Left ventricle myocardium inferior (tissue), 1 donor: ENCODE results near the gene STK32C. TPM values are rescaled to one million over a fixed set of nuclear protein-coding genes. Genes with fewer than 3 reads are reported as not detected.

Experiments
- DNase-seq: peaks from one replicate; pipeline ENCODE4 v3.0.0-alpha.2; 2020
- H3K27ac ChIP-seq: fragments of 200-600 bp; replicated peaks from 2 replicates; pipeline ENCODE4 v1.8.0; 2021
- H3K27me3 ChIP-seq: fragments of 200-600 bp; 2 replicates; pipeline ENCODE4 v1.8.0; 2021; ENCODE audit warnings: low read depth
- H3K36me3 ChIP-seq: fragments of 200-600 bp; 2 replicates; pipeline ENCODE4 v1.8.0; 2021
- H3K4me1 ChIP-seq: fragments of 200-600 bp; 2 replicates; pipeline ENCODE4 v1.8.0; 2021
- H3K4me3 ChIP-seq: fragments of 200-600 bp; 2 replicates; pipeline ENCODE4 v1.8.0; 2021; ENCODE audit warnings: mild to moderate bottlenecking, moderate library complexity
- H3K9me3 ChIP-seq: fragments of 200-600 bp; replicated peaks from 2 replicates; pipeline ENCODE4 v1.8.0; 2021
- CTCF ChIP-seq: fragments of 200-600 bp; IDR thresholded peaks from 2 replicates; pipeline ENCODE4 v1.8.0; 2021; ENCODE audit warnings: antibody characterized with exemption, mild to moderate bottlenecking, borderline replicate concordance
- intact Hi-C: fragments of 100-400 bp; cut with micrococcal nuclease; formaldehyde crosslinking; loops from one replicate; pipeline ENCODE4 v1.11.0; 2022
- total RNA-seq: library from RNA; stranded (reverse); fragmentation: NEBNext Ultra II Directional; extraction: Animal tissue kit (Norgen Biotek cat#: 25700); gene quantifications from one replicate; pipeline ENCODE4 v1.2.1, GENCODE V29; 2021
- donor health status: DM: no; HTN: yes; CAD: no; lungs with severe emphysema.

The STK32C gene
- total RNA-seq, 1 donor from 2014 or later: 4.4 TPM

GRCh38 chr10:132279873-132280645 is 27.7 kb downstream of the STK32C start:
- DNase-seq: no peak
- intact Hi-C loops: no loop called here

GRCh38 chr10:132277311-132277741 is 30.4 kb downstream of the STK32C start:
- Histone ChIP-seq H3K36me3 (no peaks in the 10 kb centered on the region), H3K27me3 (peaks cover 19% of the 10 kb centered on the region), H3K27ac (no peak overlapping the region), H3K9me3 (no peaks in the 10 kb centered on the region), H3K4me1 (no peaks in the 10 kb centered on the region), H3K4me3 (no peak overlapping the region)
- no peak for DNase-seq
- TF ChIP-seq CTCF: no peak
- intact Hi-C loops: no loop called here

More at GRCh38 chr10:132279873-132280645, 27.7 kb downstream of the STK32C start:
- Histone ChIP-seq H3K9me3 (no peaks in the 10 kb centered on the region), H3K27me3 (peaks cover 26% of the 10 kb centered on the region), H3K36me3 (no peaks in the 10 kb centered on the region), H3K4me1 (peaks cover 4% of the 10 kb centered on the region), H3K27ac (no peak overlapping the region), H3K4me3 (no peak overlapping the region)
- no peak for TF ChIP-seq CTCF

GRCh38 chr10:132276706-132277105 is 31.0 kb downstream of the STK32C start:
- Histone ChIP-seq H3K36me3 (no peaks in the 10 kb centered on the region), H3K9me3 (no peaks in the 10 kb centered on the region), H3K4me3 (no peak overlapping the region), H3K27ac (no peak overlapping the region), H3K4me1 (no peaks in the 10 kb centered on the region), H3K27me3 (peaks cover 18% of the 10 kb centered on the region)
- no peak for TF ChIP-seq CTCF
- intact Hi-C loops: no loop called here
- no peak for DNase-seq

GRCh38 chr10:132276179-132276675 is 31.5 kb downstream of the STK32C start:
- H3K27ac ChIP-seq: no peak overlapping the region
- no peaks in the 10 kb centered on the region for H3K4me1 ChIP-seq
- H3K9me3 ChIP-seq: no peaks in the 10 kb centered on the region
- peaks cover 20% of the 10 kb centered on the region for H3K27me3 ChIP-seq
- H3K4me3 ChIP-seq: no peak overlapping the region
- no peak for TF ChIP-seq CTCF
- H3K36me3 ChIP-seq: no peaks in the 10 kb centered on the region
- intact Hi-C loops: no loop called here
- DNase-seq: no peak

GRCh38 chr10:132275426-132276178 is 32.1 kb downstream of the STK32C start:
- intact Hi-C loops: no loop called here
- no peak for TF ChIP-seq CTCF
- Histone ChIP-seq H3K27ac (no peak overlapping the region), H3K27me3 (peaks cover 20% of the 10 kb centered on the region), H3K4me1 (no peaks in the 10 kb centered on the region), H3K9me3 (no peaks in the 10 kb centered on the region), H3K4me3 (no peak overlapping the region), H3K36me3 (no peaks in the 10 kb centered on the region)
- DNase-seq: no peak
